Fibroblast of peridontal ligament (primary cell): ENCODE data around the gene KCNQ1.

Source experiments
- DNase-seq: peaks from one replicate; pipeline ENCODE4 v3.0.0-alpha.2; 2010; ENCODE audit errors: extremely low read depth

The KCNQ1 gene

GRCh38 chr11:2647167-2647566 is 202.4 kb downstream of the KCNQ1 start:
- no peak for DNase-seq

DNA sequence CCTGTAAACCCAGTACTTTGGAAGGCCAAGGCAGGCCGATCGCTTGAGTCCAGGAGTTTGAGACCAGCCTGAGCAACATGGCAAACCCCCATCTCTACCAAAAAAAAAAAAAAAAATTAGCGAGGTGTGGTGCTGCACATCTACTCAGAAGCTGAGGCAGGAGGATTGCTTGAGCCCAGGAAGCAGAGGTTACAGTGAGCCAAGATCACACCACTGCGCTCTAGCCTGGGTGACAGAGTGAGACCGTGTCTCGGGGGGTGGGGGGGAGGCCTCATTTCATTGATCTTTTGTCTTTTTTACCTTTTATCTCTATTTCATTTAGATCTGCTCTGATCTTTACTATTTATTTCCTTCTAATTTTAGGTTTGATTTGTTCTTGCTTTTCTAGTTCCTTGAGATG is 203.1 kb downstream of the KCNQ1 start:
- no peak for DNase-seq

DNA sequence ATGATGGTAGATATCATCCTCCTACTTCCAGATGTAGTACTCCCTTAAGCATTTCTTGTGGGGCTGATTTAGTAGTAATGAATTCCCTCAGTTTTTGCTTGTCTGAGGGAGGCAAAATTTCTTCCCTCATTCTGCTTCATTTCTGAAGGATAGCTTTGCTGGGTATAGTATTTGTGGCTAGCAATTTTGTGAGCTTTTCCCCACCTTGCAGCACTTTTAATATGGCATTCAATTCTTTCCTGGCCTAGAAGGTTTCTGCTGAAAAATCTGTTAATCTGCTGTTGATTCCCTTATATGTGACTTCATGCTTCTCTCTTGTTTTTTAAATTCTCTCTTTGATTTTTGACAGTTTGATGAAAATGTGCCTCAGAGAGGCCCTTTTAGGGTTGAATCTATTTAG is 204.6 kb downstream of the KCNQ1 start:
- no peak for DNase-seq

DNA sequence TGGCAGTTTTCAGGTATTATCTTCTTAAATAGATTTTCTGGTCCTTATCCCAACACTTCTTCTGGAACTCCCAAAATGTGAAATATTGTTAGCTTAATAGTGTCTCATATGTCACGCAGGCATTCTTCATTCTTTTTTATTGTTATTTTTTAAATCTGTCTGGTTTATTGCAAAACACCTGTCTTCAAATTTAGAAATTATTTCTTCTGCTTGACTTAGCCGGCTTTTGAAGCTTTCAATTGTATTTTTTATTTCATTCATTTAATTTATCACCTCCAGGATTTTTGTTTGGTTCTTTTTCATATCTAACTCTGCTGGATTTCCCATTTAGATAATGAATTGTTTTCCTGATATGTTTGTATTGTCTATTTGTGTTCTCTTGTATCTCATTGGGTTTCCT is 205.0 kb downstream of the KCNQ1 start:
- DNase-seq: no peak

DNA sequence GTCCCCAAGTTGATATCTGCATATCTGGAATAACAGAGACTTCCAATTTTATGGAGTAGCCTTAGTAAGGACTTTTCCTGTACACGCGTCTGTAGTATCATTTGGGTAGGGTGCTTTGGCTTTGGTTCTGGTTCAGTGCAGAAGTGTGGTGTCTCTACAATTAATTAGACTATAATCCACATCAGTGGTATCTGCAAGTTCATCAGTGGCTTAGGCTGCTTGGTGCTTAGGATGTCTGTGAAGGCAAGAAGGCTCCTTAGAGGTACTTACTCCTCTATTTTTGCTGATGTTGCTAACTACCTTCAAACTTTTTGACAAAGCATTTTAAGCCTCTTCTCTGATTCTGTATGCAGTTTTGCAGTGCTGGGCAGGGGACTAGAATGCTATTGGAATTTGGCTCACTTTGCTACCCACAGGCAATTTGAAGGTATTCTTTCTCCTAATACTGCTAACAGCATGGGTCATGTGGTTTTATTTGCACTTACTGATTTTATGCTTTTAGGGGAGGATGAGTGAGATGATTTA is 205.6 kb downstream of the KCNQ1 start:
- DNase-seq: no peak

- no peak for DNase-seq
These were observed 206.3 kb downstream of the KCNQ1 start for GRCh38 chr11:2651054-2651617.

DNA sequence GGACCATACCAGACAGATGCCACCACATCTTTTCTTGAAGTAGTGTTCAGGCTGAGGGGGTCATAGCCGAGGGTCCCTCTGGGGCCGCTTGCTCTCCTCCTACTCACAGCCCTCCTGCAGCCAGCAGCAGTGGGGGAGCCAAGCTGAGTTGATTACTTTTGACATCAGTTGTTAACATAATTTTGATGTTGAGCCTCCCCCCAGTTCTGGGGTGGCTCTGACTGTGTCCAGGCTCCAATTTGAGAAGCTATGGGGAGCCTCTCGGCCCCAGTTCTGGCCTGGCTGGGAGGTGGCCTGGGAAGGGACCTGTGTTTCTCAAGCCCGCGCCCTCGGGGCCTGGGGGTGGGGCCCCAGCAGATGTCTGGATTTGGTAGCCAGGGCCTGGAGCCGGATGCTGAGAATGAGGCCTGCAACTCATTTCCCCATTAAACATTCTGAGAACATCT is 207.0 kb downstream of the KCNQ1 start:
- no peak for DNase-seq

- DNase-seq: no peak
These were observed 207.8 kb downstream of the KCNQ1 start for GRCh38 chr11:2652333-2653197.

GRCh38 chr11:2653198-2653551 is 208.4 kb downstream of the KCNQ1 start:
- no peak for DNase-seq

DNA sequence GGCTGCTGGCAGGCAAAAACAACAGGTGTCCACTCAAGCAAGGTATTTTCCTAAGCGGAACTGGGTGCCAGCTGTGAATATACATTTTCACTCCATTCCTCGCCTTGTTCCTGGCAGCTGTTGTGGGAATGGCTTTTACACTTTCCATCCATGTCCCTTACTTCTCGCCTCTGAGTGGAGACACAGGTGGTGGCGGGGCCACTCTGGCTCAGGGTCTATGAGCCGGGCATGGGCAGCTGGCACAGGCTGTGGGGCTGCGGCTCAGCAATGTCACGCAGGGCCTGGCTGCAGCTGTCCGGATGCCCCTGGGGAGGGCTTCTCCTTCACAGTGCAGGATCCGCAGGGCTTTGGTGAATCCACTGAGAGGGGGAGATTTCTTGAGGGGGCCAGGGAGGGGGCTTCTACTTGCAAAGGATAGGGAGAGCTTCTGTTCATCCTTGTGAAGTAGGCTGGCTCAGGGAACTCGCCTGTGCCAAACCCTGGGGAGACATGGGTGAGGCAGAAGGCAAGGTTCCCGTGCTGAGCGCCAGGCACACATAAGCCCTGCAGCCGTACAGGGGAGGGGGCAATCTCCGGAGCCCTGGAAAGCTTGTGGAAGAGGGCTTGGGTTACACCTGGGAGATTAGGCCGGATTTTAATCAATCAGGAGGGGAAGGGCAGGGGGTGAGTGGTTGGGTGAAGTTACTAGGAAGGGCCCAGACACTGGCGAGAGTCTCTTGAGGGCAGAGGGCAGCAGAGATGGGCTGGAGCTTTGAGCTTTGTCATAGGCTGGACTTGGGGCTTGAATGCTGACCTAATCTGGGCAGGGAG is 209.3 kb downstream of the KCNQ1 start:
- no peak for DNase-seq

GRCh38 chr11:2655016-2655719 is 210.4 kb downstream of the KCNQ1 start:
- DNase-seq: no peak

DNA sequence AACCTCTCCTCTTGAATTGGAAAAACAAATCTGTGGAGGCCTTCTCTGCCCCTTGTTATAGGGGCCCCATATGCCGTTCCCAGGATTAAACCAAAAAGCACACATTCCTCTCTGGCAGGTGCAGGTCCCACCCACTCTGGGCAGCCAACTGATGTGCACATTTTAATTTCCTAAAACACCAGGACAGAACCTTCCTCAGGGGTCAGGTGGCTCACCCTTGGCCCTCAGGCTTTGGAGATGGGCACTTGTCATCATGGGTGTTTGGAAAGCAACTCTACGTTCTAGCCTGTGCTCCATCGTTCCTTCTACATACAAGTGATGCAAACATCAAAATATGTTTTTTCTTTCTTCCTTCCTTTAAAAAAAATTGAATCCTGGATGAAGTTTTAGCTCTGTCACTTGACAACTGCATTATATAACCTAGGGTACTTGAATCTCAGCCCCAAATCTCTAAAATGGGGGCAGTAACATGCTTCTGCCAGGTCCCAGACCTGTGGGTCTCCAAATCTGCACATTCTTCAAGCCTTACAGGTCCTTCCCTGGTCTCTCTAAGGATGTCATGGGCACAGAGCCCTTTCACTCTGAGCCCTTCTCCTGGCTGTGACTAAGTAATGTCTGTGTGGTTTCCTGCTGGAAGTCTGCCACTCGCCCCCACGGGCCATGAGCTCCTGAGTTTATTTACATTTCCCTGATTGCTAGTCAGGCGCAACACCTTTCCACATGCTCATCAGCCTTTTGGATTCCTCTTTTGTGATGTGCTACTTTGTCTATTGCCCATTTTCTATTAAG is 211.2 kb downstream of the KCNQ1 start:
- DNase-seq: no peak

GRCh38 chr11:2656859-2657258 is 212.1 kb downstream of the KCNQ1 start:
- no peak for DNase-seq

GRCh38 chr11:2657697-2658284 is 213.0 kb downstream of the KCNQ1 start:
- no peak for DNase-seq

DNA sequence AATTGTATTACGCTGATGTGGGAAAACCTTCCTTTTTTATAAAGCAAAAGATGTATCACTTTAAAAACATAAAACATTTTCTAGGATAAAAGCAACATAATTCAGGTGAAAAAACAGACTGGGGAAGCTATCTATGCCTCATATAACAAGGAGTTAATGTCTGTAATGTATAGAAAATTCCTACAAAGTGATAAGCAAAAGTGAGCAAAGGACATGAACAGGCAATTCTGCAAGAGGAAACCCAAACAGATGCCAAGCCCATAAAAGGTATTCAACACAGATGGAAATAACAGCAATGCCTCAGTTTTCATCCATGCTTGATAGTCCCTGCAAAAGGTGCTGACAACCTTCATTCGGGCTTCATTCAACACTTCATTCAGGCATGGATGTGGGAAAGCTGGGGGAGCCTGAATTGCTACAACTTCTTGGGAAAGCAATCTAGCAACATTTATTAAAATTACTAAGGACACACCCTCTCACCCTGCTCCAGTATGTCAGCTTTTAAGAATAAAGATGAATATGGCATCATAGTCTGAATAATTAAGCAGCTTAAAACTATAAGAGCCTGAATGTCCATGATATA is 215.6 kb downstream of the KCNQ1 start:
- DNase-seq: no peak

GRCh38 chr11:2661173-2662023 is 216.6 kb downstream of the KCNQ1 start:
- no peak for DNase-seq

- DNase-seq: no peak
These were observed 217.2 kb downstream of the KCNQ1 start for GRCh38 chr11:2662024-2662312.

DNA sequence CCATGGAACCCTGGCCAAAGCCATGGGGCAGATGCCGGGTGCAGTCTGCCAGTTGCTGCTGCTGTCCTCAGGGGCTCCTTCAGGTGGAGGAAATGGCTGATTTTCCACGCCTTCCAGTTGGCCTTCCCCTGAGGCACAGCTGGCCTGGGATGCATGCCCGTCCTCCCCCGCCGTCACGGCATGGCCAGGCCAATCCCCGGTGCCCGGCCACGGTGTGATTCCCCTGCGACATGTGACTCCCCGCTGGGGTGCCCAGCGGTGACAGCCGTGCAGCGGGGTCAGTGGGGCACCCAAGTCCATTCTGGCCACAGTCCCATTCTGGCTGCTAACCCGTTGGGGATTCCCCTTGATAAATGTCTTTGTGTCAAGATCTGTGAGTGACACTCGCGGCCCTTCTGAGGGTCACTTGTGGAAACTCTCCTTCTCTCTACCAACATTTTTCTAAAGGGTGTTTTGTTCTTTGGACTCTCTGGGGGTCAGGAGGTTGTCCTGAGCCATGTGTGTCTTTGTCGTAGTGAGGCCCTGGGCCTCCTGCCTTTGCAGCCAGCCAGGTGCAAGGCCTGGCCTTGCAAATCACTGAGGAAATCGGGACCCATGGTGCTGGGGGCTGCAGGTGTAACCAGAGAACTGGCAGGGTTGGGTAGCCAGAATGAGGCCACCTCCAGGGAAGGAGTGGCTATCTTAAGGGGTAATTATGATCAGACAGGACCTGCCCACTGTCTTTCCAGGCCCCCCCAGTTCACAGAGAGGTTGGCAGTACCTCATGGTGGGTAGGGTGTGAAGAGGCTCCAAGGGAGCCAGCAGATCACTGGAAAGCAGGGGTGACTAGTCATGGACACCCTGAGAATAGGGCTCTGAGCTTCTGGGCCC is 217.9 kb downstream of the KCNQ1 start:
- no peak for DNase-seq

GRCh38 chr11:2663506-2663905 is 218.7 kb downstream of the KCNQ1 start:
- no peak for DNase-seq
